KMS-11 (cell line): ENCODE results near the gene CDK2.
"Not testable (repeated sequence)": the region's sequence is repeated elsewhere in the genome, so short reads cannot be mapped to it uniquely, and the experiment has no call there.

Source experiments
- H2AFZ ChIP-seq: fragments of 200-600 bp; sonication (generic); 2 replicates; pipeline ENCODE4 v1.6.1; 2016; ENCODE audit warnings: antibody characterized with exemption, mixed run types, low read depth
- H3K27ac ChIP-seq: fragments of 200-600 bp; sonication (generic); 2 replicates; pipeline ENCODE4 v1.6.1; 2016; ENCODE audit warnings: mild to moderate bottlenecking, mixed run types
- H3K27me3 ChIP-seq: fragments of 200-600 bp; sonication (generic); 2 replicates; pipeline ENCODE4 v1.6.1; 2017; ENCODE audit warnings: mild to moderate bottlenecking, low read depth, mixed run types, moderate library complexity; ENCODE audit not compliant: insufficient read depth
- H3K36me3 ChIP-seq: fragments of 200-600 bp; sonication (generic); 2 replicates; pipeline ENCODE4 v1.6.1; 2017; ENCODE audit warnings: mild to moderate bottlenecking, mixed run types; ENCODE audit not compliant: insufficient read depth
- H3K4me1 ChIP-seq: fragments of 200-600 bp; sonication (generic); 2 replicates; pipeline ENCODE4 v1.6.1; 2016; ENCODE audit warnings: mild to moderate bottlenecking, low read depth, mixed run types; ENCODE audit not compliant: poor library complexity, severe bottlenecking
- H3K4me2 ChIP-seq: fragments of 200-600 bp; sonication (generic); 2 replicates; pipeline ENCODE4 v1.7.0; 2016; ENCODE audit warnings: mild to moderate bottlenecking, mixed run types
- H3K4me3 ChIP-seq: fragments of 200-600 bp; sonication (generic); IDR thresholded peaks from 2 replicates; pipeline ENCODE4 v1.6.1; 2017; ENCODE audit warnings: low read depth, low read length, mixed read lengths; ENCODE audit not compliant: insufficient read depth
- H3K79me2 ChIP-seq: fragments of 200-600 bp; sonication (generic); 2 replicates; pipeline ENCODE4 v1.6.1; 2016; ENCODE audit warnings: low read depth, mixed run types; ENCODE audit not compliant: insufficient read depth
- H3K9ac ChIP-seq: fragments of 200-600 bp; sonication (generic); 2 replicates; pipeline ENCODE4 v1.6.1; 2016; ENCODE audit warnings: mild to moderate bottlenecking, mixed run types
- H4K20me1 ChIP-seq: fragments of 200-600 bp; sonication (generic); 2 replicates; pipeline ENCODE4 v1.6.1; 2016; ENCODE audit warnings: mild to moderate bottlenecking, mixed run types; ENCODE audit not compliant: insufficient read depth
- TF ChIP-seq, protein P1 (sequence below): fragments of 200-600 bp; sonication (generic); conservative IDR thresholded peaks from 2 replicates; pipeline ENCODE4 v1.6.1; 2017; ENCODE audit warnings: low read depth, mild to moderate bottlenecking, antibody characterized with exemption, low read length, moderate library complexity, mixed read lengths

Gene CDK2

DNA sequence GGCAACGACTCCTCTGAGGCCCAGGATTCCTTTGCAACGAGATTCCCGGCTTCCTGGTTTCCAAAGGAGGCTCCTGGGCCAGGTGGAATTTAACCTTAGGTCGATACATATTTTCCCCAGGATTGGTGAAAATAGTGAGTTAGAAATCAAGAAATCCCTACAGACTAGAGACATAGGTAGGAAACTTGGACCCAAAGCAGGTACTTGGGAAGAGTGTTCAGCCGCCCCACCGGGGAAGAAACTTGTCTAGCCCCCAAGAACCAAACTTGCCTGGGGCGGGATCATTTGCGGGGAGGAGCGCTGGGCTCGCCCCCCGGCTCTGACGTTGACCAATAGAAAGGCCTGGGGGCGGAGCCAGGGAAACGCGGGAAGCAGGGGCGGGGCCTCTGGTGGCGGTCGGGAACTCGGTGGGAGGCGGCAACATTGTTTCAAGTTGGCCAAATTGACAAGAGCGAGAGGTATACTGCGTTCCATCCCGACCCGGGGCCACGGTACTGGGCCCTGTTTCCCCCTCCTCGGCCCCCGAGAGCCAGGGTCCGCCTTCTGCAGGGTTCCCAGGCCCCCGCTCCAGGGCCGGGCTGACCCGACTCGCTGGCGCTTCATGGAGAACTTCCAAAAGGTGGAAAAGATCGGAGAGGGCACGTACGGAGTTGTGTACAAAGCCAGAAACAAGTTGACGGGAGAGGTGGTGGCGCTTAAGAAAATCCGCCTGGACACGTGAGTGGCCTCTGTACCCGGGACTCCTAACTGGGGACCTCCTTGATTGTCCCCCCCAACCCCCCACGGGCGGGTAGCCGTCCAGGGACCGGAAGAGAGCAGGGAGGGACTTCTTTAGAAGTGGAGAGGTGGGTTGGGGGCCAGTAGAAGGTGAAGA, at the start of gene CDK2:
Gene CDK2, plus strand, starts transcription at position 423 of the 874 bp plus-strand sequence. Its CDS starts 179 bp downstream, at position 602.
- Histone ChIP-seq H3K36me3 (no peaks in the 10 kb centered on the region), H3K4me2 (peak within 1 kb of the TSS; percentile 82), H4K20me1 (no peaks in the 10 kb centered on the region), H3K4me1 (peaks cover 20% of the 10 kb centered on the region), H2AFZ (peak within 1 kb of the TSS; percentile 97), H3K27ac (peak within 1 kb of the TSS; percentile 24; the same call in 1 of the 2 replicates), H3K4me3 (peak within 1 kb of the TSS; percentile 67), H3K9ac (peak within 1 kb of the TSS; percentile 70), H3K27me3 (no peaks in the 10 kb centered on the region), H3K79me2 (peaks cover 17% of the 10 kb centered on the region)
- TF ChIP-seq, protein P1, sequence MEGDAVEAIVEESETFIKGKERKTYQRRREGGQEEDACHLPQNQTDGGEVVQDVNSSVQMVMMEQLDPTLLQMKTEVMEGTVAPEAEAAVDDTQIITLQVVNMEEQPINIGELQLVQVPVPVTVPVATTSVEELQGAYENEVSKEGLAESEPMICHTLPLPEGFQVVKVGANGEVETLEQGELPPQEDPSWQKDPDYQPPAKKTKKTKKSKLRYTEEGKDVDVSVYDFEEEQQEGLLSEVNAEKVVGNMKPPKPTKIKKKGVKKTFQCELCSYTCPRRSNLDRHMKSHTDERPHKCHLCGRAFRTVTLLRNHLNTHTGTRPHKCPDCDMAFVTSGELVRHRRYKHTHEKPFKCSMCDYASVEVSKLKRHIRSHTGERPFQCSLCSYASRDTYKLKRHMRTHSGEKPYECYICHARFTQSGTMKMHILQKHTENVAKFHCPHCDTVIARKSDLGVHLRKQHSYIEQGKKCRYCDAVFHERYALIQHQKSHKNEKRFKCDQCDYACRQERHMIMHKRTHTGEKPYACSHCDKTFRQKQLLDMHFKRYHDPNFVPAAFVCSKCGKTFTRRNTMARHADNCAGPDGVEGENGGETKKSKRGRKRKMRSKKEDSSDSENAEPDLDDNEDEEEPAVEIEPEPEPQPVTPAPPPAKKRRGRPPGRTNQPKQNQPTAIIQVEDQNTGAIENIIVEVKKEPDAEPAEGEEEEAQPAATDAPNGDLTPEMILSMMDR, result 0 out of 2 replicates have a peak, but pooled peaks have one; percentile 11

DNA sequence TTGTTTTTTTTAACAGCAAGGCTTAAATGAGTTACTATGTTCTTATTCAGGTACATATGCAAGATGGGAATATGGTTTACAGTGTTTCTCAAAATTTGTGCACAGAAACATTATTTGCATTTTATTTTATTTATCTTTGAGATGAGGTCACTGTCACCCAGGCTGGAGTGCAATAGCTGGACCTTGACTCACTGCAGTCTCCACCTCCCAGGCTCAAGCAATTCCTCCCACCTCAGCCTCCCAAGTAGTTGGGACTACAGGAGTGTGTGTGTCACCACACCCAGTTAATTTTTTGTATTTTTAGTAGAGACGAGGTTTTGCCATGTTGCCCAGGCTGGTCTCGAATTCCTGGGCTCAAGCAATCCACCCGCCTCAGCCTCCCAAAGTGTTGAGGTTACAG, 47.6 kb upstream of the CDK2 start:
- not testable (repeated sequence) for H3K27ac ChIP-seq, H4K20me1 ChIP-seq, H3K27me3 ChIP-seq, H3K36me3 ChIP-seq, H3K4me3 ChIP-seq, H3K9ac ChIP-seq, H2AFZ ChIP-seq, H3K4me1 ChIP-seq, H3K4me2 ChIP-seq
- H3K79me2 ChIP-seq, result peaks cover 87% of the 10 kb centered on the region; the same call in 1 of the 2 replicates

DNA sequence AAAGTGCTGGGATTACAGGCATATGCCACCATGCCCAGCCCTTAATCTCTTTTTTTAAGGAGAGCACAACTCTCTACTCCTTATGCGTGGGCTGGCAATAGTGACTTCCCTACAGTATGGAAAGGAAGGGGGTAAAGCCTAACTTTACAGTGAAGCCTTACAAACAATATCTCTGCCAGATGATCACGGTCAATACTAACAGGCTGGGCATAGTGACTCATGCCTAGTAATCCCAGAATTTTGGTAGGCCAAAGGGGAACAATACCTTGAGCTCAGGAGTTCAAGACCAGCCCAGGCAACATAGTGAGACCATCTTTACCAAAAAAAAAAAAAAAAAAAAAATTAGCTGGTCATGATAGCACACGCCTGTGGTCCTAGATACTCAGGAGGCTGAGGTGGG, 44.5 kb upstream of the CDK2 start:
- Histone ChIP-seq H4K20me1 (no peaks in the 10 kb centered on the region), H2AFZ (no peak overlapping the region), H3K27ac (no peak overlapping the region), H3K36me3 (no peaks in the 10 kb centered on the region), H3K9ac (no peak overlapping the region), H3K4me3 (no peak overlapping the region), H3K79me2 (peaks cover 86% of the 10 kb centered on the region; the same call in 1 of the 2 replicates), H3K4me2 (no peak overlapping the region), H3K27me3 (no peaks in the 10 kb centered on the region), H3K4me1 (peaks cover 23% of the 10 kb centered on the region)
- TF ChIP-seq, protein P1, result no peak

DNA sequence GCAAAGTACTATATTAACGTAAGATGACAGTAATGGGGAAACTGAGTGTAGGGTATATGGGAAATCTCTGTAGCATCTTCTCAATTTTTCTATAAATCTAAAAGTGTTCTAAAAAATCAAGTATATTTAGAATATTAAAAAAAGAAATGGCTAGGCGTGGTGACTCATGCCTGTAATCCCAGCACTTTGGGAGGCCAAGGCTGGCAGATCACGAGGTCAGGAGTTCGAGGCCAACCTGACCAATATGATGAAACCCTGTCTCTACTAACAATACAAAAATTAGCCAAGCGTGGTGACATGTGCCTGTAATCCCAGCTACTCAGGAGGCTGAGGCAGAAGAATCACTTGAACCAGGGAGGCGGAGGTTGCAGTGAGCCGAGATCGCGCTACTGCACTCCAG, 43.0 kb upstream of the CDK2 start:
- not testable (repeated sequence) for H3K27ac ChIP-seq, H4K20me1 ChIP-seq

DNA sequence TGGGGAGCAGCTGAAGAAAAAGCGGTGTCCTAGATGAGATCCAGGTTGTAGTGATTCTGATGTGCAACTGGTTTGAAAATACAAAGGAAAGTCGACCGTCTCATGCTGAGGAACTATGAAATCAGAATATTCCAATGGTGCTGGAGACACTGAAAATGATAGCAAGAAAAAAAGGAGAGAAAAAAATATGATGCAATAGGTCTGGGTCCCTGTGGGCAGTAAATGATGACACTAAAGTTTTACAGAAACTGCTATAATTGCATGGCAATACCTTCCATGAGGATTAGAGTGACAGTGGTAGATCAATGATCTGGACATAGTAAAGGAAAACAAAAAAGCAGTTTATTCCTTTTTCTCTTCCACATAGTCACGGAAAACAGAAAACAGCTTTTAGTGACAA, 41.3 kb upstream of the CDK2 start:
- peaks cover 61% of the 10 kb centered on the region for H3K79me2 ChIP-seq
- H3K4me2 ChIP-seq, result peak overlapping the region; percentile 80
- H2AFZ ChIP-seq, result no peak overlapping the region
- TF ChIP-seq, protein P1, result no peak
- no peak overlapping the region for H3K9ac ChIP-seq
- H4K20me1 ChIP-seq, result no peaks in the 10 kb centered on the region
- H3K27ac ChIP-seq, result peak overlapping the region; percentile 93; the same call in 1 of the 2 replicates
- H3K4me3 ChIP-seq, result no peak overlapping the region
- H3K36me3 ChIP-seq, result no peaks in the 10 kb centered on the region
- no peaks in the 10 kb centered on the region for H3K27me3 ChIP-seq
- H3K4me1 ChIP-seq, result peaks cover 42% of the 10 kb centered on the region

More for the DNA sequence above, 43.0 kb upstream of the CDK2 start:
- not testable (repeated sequence) for H3K4me2 ChIP-seq, H2AFZ ChIP-seq, H3K36me3 ChIP-seq, H3K27me3 ChIP-seq, H3K4me3 ChIP-seq, H3K9ac ChIP-seq
- Histone ChIP-seq H3K4me1 (peaks cover 24% of the 10 kb centered on the region), H3K79me2 (peaks cover 75% of the 10 kb centered on the region; the same call in 1 of the 2 replicates)
